Lower leg skin (tissue), 4 donors: ENCODE results near the gene STX8. TPM values are rescaled to one million over a fixed set of nuclear protein-coding genes. Genes with fewer than 3 reads are reported as not detected.

Source experiments
- DNase-seq, 2 donors: peaks; one replicate each; pipeline ENCODE4 v3.0.0-alpha.2; 2019; ENCODE audit warnings: low spot score in 2 of 2
- H3K4me3 ChIP-seq: fragments of 200-600 bp; sonication (generic); 2 replicates; pipeline ENCODE4 v1.5.1; 2017; ENCODE audit warnings: mild to moderate bottlenecking, low read depth; ENCODE audit not compliant: poor library complexity, severe bottlenecking
- POLR2A ChIP-seq, 2 donors: fragments of 450-650 bp; IDR thresholded peaks; one replicate each; pipeline ENCODE4 v1.6.1; 2016 to 2017; ENCODE audit warnings: antibody characterized with exemption in 2 of 2, mild to moderate bottlenecking in 1 of 2, moderate library complexity in 1 of 2
- WGBS, 2 donors: methylation state at CpG; one replicate each; pipeline ENCODE4 v1.1.5; 2018; 5-methylcytosine and 5-hydroxymethylcytosine counted together
- intact Hi-C: fragments of 100-400 bp; cut with DNase I; formaldehyde crosslinking; loops from one replicate; pipeline ENCODE4 v1.15.0; 2023; ENCODE audit warnings: low total_unique reads
- total RNA-seq, 4 donors: library from RNA; depleted of rRNA; stranded (reverse); fragments of >200 nt; gene quantifications; one replicate each; pipeline ENCODE4 v1.1.0, GENCODE V29; 2016
- TF ChIP-seq, protein P1 (sequence below), 3 donors: fragments of 450-650 bp; IDR thresholded peaks; one replicate each; pipeline ENCODE4 v1.5.1; 2016; ENCODE audit warnings: antibody characterized with exemption in 3 of 3, mild to moderate bottlenecking in 3 of 3, moderate library complexity in 2 of 3

STX8 gene
- total RNA-seq, 4 donors from 2014 or later, result 32.1 to 56.4 (median 45.1) TPM

DNA sequence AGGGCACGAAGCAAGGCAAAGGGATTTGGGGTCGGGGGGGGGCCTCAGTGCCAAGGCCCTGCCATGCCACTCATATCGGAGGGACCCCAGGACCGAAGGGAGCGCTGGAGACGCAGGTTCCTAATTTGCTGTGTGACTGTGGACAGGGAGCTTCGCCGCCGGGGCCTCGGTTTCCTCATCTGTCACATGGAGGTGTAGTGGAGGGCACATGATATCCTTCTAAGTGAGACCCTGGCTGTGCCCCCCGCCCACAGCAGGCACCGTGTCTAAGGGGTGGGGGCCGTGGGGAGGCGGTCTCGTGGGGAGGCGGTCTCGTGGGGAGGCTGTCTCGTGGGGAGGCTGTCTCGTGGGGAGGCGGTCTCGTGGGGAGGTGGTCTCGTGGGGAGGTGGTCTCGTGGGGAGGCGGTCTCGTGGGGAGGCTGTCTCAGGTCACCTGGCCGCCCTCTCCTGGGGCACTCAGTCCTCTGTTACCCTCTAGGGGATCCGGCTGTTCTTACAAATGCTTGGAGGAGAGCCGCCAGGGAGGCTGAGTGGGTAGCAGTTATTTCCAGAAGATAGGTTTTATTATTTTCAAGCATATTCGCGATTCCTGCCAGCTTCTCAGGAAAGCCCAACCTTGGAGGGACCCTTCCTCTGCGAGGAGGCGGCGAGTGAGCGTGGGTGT is 349.4 kb downstream of the STX8 start:
- H3K4me3 ChIP-seq, result no peak overlapping the region
- no peak for DNase-seq
- 78 to 83% methylated on average over 25 to 33 of the region's 34 CpGs for WGBS, 2 donors
- intact Hi-C loops, result no loop called here
- TF ChIP-seq, protein P1, sequence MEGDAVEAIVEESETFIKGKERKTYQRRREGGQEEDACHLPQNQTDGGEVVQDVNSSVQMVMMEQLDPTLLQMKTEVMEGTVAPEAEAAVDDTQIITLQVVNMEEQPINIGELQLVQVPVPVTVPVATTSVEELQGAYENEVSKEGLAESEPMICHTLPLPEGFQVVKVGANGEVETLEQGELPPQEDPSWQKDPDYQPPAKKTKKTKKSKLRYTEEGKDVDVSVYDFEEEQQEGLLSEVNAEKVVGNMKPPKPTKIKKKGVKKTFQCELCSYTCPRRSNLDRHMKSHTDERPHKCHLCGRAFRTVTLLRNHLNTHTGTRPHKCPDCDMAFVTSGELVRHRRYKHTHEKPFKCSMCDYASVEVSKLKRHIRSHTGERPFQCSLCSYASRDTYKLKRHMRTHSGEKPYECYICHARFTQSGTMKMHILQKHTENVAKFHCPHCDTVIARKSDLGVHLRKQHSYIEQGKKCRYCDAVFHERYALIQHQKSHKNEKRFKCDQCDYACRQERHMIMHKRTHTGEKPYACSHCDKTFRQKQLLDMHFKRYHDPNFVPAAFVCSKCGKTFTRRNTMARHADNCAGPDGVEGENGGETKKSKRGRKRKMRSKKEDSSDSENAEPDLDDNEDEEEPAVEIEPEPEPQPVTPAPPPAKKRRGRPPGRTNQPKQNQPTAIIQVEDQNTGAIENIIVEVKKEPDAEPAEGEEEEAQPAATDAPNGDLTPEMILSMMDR (IDR thresholded peaks at IDR 0.05), result no peak
- TF ChIP-seq POLR2A (IDR thresholded peaks at IDR 0.05), result no peak

DNA sequence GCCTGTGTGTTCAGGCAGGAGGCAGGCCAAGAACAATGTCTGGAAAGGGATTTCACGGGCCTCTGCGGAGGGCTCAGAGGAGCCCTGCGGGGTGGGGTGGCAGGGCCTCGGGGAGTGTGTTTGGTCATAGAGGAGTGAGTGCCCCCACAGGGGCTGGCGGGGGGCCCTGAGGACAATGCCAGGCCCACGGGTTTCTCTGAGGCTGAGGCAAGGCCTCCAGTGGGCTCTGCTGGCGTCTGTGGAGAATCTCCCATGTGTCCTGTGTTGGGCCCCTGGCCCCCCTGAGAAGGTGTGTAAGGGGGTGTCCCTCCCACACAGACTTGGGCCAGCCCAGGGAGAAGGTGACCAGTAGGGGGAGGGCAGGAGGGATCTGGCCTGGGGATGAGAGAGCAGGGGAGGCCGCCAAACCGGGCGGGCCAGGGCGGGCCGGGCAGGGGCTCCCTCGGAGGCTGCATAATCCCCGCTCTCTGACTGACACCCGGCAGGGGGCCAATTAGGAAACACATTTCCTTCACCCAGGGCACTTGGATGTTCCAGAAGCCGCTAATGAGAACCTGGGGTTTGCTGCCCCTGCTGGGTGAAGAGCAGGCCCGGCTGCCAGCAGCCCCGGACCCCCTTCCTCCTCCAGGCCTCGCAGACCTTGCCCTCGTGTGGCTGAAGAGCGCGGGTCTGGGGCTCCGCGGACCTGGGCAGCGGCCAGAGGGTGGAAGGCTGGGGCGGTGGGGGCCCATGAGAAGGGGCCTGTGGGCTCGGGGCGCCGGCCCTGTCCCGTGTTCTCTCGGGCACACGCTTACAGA is 350.1 kb downstream of the STX8 start:
- no peak for TF ChIP-seq POLR2A (IDR thresholded peaks at IDR 0.05)
- TF ChIP-seq, protein P1 (IDR thresholded peaks at IDR 0.05), result no peak
- no peak for DNase-seq
- WGBS, 2 donors, result 74 to 87% methylated on average over 21 to 31 of the region's 32 CpGs
- no peak overlapping the region for H3K4me3 ChIP-seq
- intact Hi-C loops, result no loop called here

- DNase-seq, result no peak
- TF ChIP-seq, protein P1 (IDR thresholded peaks at IDR 0.05), result no peak
- no peak for TF ChIP-seq POLR2A (IDR thresholded peaks at IDR 0.05)
- 90 to 94% methylated on average over 7 of the region's 7 CpGs for WGBS, 2 donors
- no peak overlapping the region for H3K4me3 ChIP-seq
- intact Hi-C loops, result no loop called here
These were observed 351.1 kb downstream of the STX8 start for GRCh38 chr17:9224485-9224884.

DNA sequence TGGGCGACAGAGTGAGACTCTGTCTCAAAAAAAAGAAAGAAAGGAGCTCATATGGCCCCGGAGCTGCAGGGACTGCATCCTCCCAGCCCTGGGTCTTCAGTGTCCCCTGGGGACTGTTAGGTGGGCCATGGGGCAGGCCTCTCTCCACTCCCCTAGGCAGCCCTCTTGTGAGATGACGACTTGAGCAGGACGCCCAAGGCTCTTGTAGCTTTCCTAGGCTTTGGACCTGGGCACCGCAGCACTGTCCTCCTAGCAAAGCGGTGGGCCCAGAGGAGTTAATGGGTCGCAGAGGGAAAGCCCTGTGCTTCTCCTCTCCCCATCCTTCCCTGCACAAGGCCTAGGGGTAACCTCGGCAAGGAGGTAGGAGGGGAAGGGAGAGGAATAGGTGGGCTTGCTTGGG is 352.1 kb downstream of the STX8 start:
- WGBS, 2 donors, result 85 to 88% methylated on average over 8 of the region's 8 CpGs
- no peak for DNase-seq
- TF ChIP-seq, protein P1 (IDR thresholded peaks at IDR 0.05), result no peak
- no peak for TF ChIP-seq POLR2A (IDR thresholded peaks at IDR 0.05)
- no peak overlapping the region for H3K4me3 ChIP-seq
- intact Hi-C loops, result no loop called here

GRCh38 chr17:9221922-9222180 is 353.8 kb downstream of the STX8 start:
- TF ChIP-seq, protein P1 (IDR thresholded peaks at IDR 0.05), result no peak
- no peak for TF ChIP-seq POLR2A (IDR thresholded peaks at IDR 0.05)
- intact Hi-C loops, result no loop called here
- DNase-seq, result no peak
- WGBS, 2 donors, result 93 to 100% methylated on average over 3 to 5 of the region's 5 CpGs
- no peak overlapping the region for H3K4me3 ChIP-seq
